ENCODE data around the gene PPP1R11. TPM values are rescaled to one million over a fixed set of nuclear protein-coding genes. Genes with fewer than 3 reads are reported as not detected.

Gene PPP1R11
- polyA plus RNA-seq, 1 donor (not counting 4 experiments of a cell fraction or from before 2014, with no cell fraction given) = 58.0 TPM

DNA sequence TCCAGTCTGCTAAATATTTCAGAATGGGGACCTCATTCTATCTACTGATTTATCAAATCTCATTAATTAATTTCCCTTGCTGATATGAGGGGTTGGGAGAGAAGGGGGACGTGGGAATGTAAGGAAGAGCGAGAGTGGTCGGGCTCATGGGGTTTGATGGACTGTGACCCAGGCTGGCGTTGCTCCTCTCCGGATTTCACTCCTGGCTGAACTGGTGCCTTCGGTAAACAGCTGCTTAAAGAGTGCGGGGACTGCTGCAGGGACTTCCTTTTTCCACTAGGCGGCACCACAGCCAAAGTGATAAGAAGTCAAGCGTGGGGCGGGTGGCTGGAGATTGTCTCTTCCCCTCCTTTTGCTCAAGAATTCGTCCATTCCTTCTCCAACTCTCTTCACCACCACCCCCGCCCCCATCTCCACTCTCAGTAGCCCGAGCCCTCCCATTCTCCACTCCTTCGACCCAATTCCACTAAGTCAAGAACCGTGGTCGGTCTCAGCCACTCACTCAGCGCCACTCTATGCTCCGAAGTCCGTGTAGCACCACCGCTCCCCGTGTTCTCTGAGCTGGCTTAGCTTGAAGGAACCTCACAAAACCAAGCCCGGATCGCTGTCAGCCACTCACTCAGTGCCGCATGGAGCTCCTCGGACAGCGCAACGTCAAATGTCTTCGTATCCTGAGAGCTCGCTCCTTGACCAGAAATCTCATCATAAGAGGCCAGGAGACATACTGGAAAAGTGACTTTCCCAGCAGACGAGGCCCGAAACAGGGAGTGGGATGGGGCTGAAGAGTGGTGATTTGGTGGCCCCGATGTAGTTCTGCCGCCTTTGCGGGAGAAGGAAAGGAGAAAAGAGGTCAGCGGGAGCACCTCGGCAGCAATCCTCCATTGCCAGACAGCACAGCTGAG, 36.2 kb downstream of the PPP1R11 start:
- Histone ChIP-seq H3K79me2 (ENCODE audit: control insufficient read depth, insufficient read depth, low read length) (no peaks in the 10 kb centered on the region), H3K27ac (ENCODE audit: control insufficient read depth, insufficient read depth, low read length) (no peak overlapping the region), H3K4me1 (ENCODE audit: control insufficient read depth, extremely low read depth, insufficient read depth, low read length) (peaks cover 34% of the 10 kb centered on the region), H3K9me3 (ENCODE audit: control insufficient read depth, low read depth, low read length) (no peaks in the 10 kb centered on the region), H3K36me3 (ENCODE audit: control insufficient read depth in 2 of 2, extremely low read depth in 1 of 2, insufficient read depth in 2 of 2, low read length in 2 of 2) (no peaks in the 10 kb centered on the region), H3K4me3 (ENCODE audit: control insufficient read depth in 2 of 3, extremely low read depth in 1 of 3, insufficient read depth in 2 of 3, low read depth in 1 of 3, low read length in 3 of 3) (peak overlapping the region; percentile 29 to 63 (median 52)), H3K9me1 (ENCODE audit: control insufficient read depth, extremely low read depth, insufficient read depth, low read length) (no peaks in the 10 kb centered on the region), H3K27me3 (ENCODE audit: control insufficient read depth, extremely low read depth, insufficient read depth, low read length) (no peaks in the 10 kb centered on the region), H4K20me1 (ENCODE audit: control insufficient read depth, extremely low read depth, insufficient read depth, low read length) (no peaks in the 10 kb centered on the region), H3K4me2 (ENCODE audit: control insufficient read depth, extremely low read depth, insufficient read depth, low read depth, low read length) (peak overlapping the region; percentile 99), H2AFZ (ENCODE audit: control insufficient read depth, low read length) (peak overlapping the region; percentile 92), H3K9ac (ENCODE audit: control insufficient read depth, extremely low read depth, insufficient read depth, low read length) (peak overlapping the region; percentile 17)
- peak; percentile 40 for DNase-seq (ENCODE audit: low read depth, low spot score)
- TF ChIP-seq, protein P1, sequence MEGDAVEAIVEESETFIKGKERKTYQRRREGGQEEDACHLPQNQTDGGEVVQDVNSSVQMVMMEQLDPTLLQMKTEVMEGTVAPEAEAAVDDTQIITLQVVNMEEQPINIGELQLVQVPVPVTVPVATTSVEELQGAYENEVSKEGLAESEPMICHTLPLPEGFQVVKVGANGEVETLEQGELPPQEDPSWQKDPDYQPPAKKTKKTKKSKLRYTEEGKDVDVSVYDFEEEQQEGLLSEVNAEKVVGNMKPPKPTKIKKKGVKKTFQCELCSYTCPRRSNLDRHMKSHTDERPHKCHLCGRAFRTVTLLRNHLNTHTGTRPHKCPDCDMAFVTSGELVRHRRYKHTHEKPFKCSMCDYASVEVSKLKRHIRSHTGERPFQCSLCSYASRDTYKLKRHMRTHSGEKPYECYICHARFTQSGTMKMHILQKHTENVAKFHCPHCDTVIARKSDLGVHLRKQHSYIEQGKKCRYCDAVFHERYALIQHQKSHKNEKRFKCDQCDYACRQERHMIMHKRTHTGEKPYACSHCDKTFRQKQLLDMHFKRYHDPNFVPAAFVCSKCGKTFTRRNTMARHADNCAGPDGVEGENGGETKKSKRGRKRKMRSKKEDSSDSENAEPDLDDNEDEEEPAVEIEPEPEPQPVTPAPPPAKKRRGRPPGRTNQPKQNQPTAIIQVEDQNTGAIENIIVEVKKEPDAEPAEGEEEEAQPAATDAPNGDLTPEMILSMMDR (optimal IDR thresholded peaks at IDR 0.05 in 1 of 3, IDR thresholded peaks at IDR 0.05 in 1 of 3, conservative IDR thresholded peaks at IDR 0.05 in 1 of 3; ENCODE audit: extremely low read depth in 1 of 3, insufficient read depth in 2 of 3, low read length in 3 of 3) = peak; percentile 88 to 92 (median 90)
- no peak for TF ChIP-seq EZH2 (IDR thresholded peaks at IDR 0.05; ENCODE audit: low read length)
- FAIRE-seq = peak; percentile 90
- dilution Hi-C loops (cut with MboI; ENCODE audit: extremely low pct_ligation_motif_present, low sequenced_read_pairs) = no loop called here

DNA sequence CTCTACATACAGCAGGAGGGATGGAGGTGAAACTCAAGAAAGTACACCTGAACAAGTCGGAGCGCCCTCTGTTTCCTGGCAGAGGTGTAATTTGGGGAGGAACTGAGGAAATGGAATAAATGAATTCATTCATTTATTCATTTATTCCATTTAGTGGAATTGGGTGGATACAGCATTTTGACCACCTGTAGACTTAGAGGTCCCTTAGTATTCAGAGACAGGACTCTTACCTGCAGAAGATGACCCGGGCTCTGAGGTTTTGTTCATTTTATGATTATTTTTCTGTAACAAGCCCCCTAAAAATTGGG, 36.8 kb downstream of the PPP1R11 start:
- no peak for TF ChIP-seq EZH2 (IDR thresholded peaks at IDR 0.05; ENCODE audit: low read length)
- TF ChIP-seq, protein P1 (optimal IDR thresholded peaks at IDR 0.05 in 1 of 3, IDR thresholded peaks at IDR 0.05 in 1 of 3, conservative IDR thresholded peaks at IDR 0.05 in 1 of 3; ENCODE audit: extremely low read depth in 1 of 3, insufficient read depth in 2 of 3, low read length in 3 of 3) = peak in 1 of 3 experiments; percentile 29
- peak overlapping the region; percentile 17 for H3K9ac ChIP-seq (ENCODE audit: control insufficient read depth, extremely low read depth, insufficient read depth, low read length)
- peaks cover 34% of the 10 kb centered on the region for H3K4me1 ChIP-seq (ENCODE audit: control insufficient read depth, extremely low read depth, insufficient read depth, low read length)
- H3K4me3 ChIP-seq (ENCODE audit: control insufficient read depth in 2 of 3, extremely low read depth in 1 of 3, insufficient read depth in 2 of 3, low read depth in 1 of 3, low read length in 3 of 3) = peak overlapping the region; percentile 29 to 63 (median 52)
- H2AFZ ChIP-seq (ENCODE audit: control insufficient read depth, low read length) = peak overlapping the region; percentile 92
- H3K79me2 ChIP-seq (ENCODE audit: control insufficient read depth, insufficient read depth, low read length) = no peaks in the 10 kb centered on the region
- dilution Hi-C loops (cut with MboI; ENCODE audit: extremely low pct_ligation_motif_present, low sequenced_read_pairs) = no loop called here
- FAIRE-seq (no peak), DNase-seq (ENCODE audit: low read depth, low spot score) (no peak)
- peak overlapping the region; percentile 99 for H3K4me2 ChIP-seq (ENCODE audit: control insufficient read depth, extremely low read depth, insufficient read depth, low read depth, low read length)
- H3K27me3 ChIP-seq (ENCODE audit: control insufficient read depth, extremely low read depth, insufficient read depth, low read length) = no peaks in the 10 kb centered on the region
- no peaks in the 10 kb centered on the region for H4K20me1 ChIP-seq (ENCODE audit: control insufficient read depth, extremely low read depth, insufficient read depth, low read length)
- no peak overlapping the region for H3K27ac ChIP-seq (ENCODE audit: control insufficient read depth, insufficient read depth, low read length)
- no peaks in the 10 kb centered on the region for H3K36me3 ChIP-seq (ENCODE audit: control insufficient read depth in 2 of 2, extremely low read depth in 1 of 2, insufficient read depth in 2 of 2, low read length in 2 of 2)
- H3K9me3 ChIP-seq (ENCODE audit: control insufficient read depth, low read depth, low read length) = no peaks in the 10 kb centered on the region
- no peaks in the 10 kb centered on the region for H3K9me1 ChIP-seq (ENCODE audit: control insufficient read depth, extremely low read depth, insufficient read depth, low read length)
